ENCODE measurements around the gene FERMT3.

FERMT3 gene

GRCh38 chr11:64263021-64263946 is 56.8 kb downstream of the FERMT3 start:
- peak; percentile 71 for DNase-seq (ENCODE audit: low read depth, low spot score)
- no peak overlapping the region for H3K4me3 ChIP-seq (ENCODE audit: low read depth, low read length)
- in situ Hi-C loops (cut with HindIII; ENCODE audit: low sequenced_read_pairs), result no loop called here
- no peak for TF ChIP-seq CTCF (IDR thresholded peaks at IDR 0.05; ENCODE audit: low read depth, low read length)

GRCh38 chr11:64263947-64264317 is 57.4 kb downstream of the FERMT3 start:
- no peak overlapping the region for H3K4me3 ChIP-seq (ENCODE audit: low read depth, low read length)
- DNase-seq (ENCODE audit: low read depth, low spot score), result no peak
- TF ChIP-seq CTCF (IDR thresholded peaks at IDR 0.05; ENCODE audit: low read depth, low read length), result no peak
- in situ Hi-C loops (cut with HindIII; ENCODE audit: low sequenced_read_pairs), result no loop called here

GRCh38 chr11:64264371-64264852 is 57.9 kb downstream of the FERMT3 start:
- H3K4me3 ChIP-seq (ENCODE audit: low read depth, low read length), result no peak overlapping the region
- no peak for TF ChIP-seq CTCF (IDR thresholded peaks at IDR 0.05; ENCODE audit: low read depth, low read length)
- no peak for DNase-seq (ENCODE audit: low read depth, low spot score)
- in situ Hi-C loops (cut with HindIII; ENCODE audit: low sequenced_read_pairs), result no loop called here

- no peak overlapping the region for H3K4me3 ChIP-seq (ENCODE audit: low read depth, low read length)
- in situ Hi-C loops (cut with HindIII; ENCODE audit: low sequenced_read_pairs), result no loop called here
- no peak for TF ChIP-seq CTCF (IDR thresholded peaks at IDR 0.05; ENCODE audit: low read depth, low read length)
Observed at GRCh38 chr11:64265176-64266160, 58.9 kb downstream of the FERMT3 start.

GRCh38 chr11:64266339-64266738 is 59.8 kb downstream of the FERMT3 start:
- in situ Hi-C loops (cut with HindIII; ENCODE audit: low sequenced_read_pairs), result no loop called here
- no peak for DNase-seq (ENCODE audit: low read depth, low spot score)
- no peak for TF ChIP-seq CTCF (IDR thresholded peaks at IDR 0.05; ENCODE audit: low read depth, low read length)
- H3K4me3 ChIP-seq (ENCODE audit: low read depth, low read length), result no peak overlapping the region

More at GRCh38 chr11:64265176-64266160, 58.9 kb downstream of the FERMT3 start:
- DNase-seq (ENCODE audit: low read depth, low spot score), result no peak

- no peak overlapping the region for H3K4me3 ChIP-seq (ENCODE audit: low read depth, low read length)
- no peak for TF ChIP-seq CTCF (IDR thresholded peaks at IDR 0.05; ENCODE audit: low read depth, low read length)
- in situ Hi-C loops (cut with HindIII; ENCODE audit: low sequenced_read_pairs), result no loop called here
- DNase-seq (ENCODE audit: low read depth, low spot score), result no peak
Observed at GRCh38 chr11:64267207-64267945, 60.9 kb downstream of the FERMT3 start.

Data from astrocyte of the spinal cord (primary cell).